GM23338 (cell line): ENCODE measurements around the gene OCA2. TPM values are rescaled to one million over a fixed set of nuclear protein-coding genes. Genes with fewer than 3 reads are reported as not detected.

ENCODE experiments used
- ATAC-seq: fragments of 200-7000 bp; cut with Tn5 transposase; 3 replicates; pipeline ENCODE4 v1.9.1; 2020
- DNase-seq: peaks from one replicate; pipeline ENCODE4 v3.0.0-alpha.2; 2015; ENCODE audit warnings: low spot score
- H2AFZ ChIP-seq: fragments of 200-600 bp; sonication (generic); 2 replicates; pipeline ENCODE4 v1.8.0; 2016; ENCODE audit warnings: antibody characterized with exemption, mild to moderate bottlenecking, moderate library complexity
- H3F3A ChIP-seq: fragments of 200-600 bp; sonication (generic); replicated peaks from 2 replicates; pipeline ENCODE4 v1.8.0; 2017; ENCODE audit warnings: antibody characterized with exemption, mixed run types, low read depth
- H3K27ac ChIP-seq: fragments of 200-600 bp; sonication (generic); 2 replicates; pipeline ENCODE4 v1.6.1; 2016; ENCODE audit warnings: low read depth
- H3K27me3 ChIP-seq: fragments of 200-600 bp; sonication (generic); 2 replicates; pipeline ENCODE4 v1.8.0; 2016; ENCODE audit warnings: mild to moderate bottlenecking, mixed run types, moderate library complexity; ENCODE audit not compliant: insufficient read depth
- H3K36me3 ChIP-seq: fragments of 200-600 bp; sonication (generic); 2 replicates; pipeline ENCODE4 v1.8.0; 2016; ENCODE audit warnings: mild to moderate bottlenecking; ENCODE audit not compliant: insufficient read depth
- H3K4me1 ChIP-seq: fragments of 200-600 bp; sonication (generic); 2 replicates; pipeline ENCODE4 v1.8.0; 2016; ENCODE audit warnings: mild to moderate bottlenecking, moderate library complexity; ENCODE audit not compliant: insufficient read depth
- H3K4me2 ChIP-seq: fragments of 200-600 bp; sonication (generic); 2 replicates; pipeline ENCODE4 v1.7.1; 2017; ENCODE audit warnings: mixed run types
- H3K4me3 ChIP-seq: fragments of 200-600 bp; sonication (generic); 2 replicates; pipeline ENCODE4 v1.6.1; 2016; ENCODE audit warnings: mixed run types
- H3K79me2 ChIP-seq: fragments of 200-600 bp; sonication (generic); replicated peaks from 2 replicates; pipeline ENCODE4 v1.8.0; 2017; ENCODE audit warnings: mild to moderate bottlenecking; ENCODE audit not compliant: insufficient read depth
- H3K9me2 ChIP-seq: fragments of 200-600 bp; sonication (generic); 2 replicates; pipeline ENCODE4 v1.8.0; 2017; ENCODE audit not compliant: insufficient read depth
- H4K20me1 ChIP-seq: fragments of 200-600 bp; sonication (generic); replicated peaks from 2 replicates; pipeline ENCODE4 v1.8.0; 2017; ENCODE audit warnings: mild to moderate bottlenecking; ENCODE audit not compliant: insufficient read depth
- H3K27ac Mint-ChIP-seq: 2 replicates; pipeline ENCODE4 v1.8.0; 2020; ENCODE audit warnings: inconsistent platforms, mild to moderate bottlenecking, moderate library complexity, mixed read lengths
- H3K27me3 Mint-ChIP-seq: 3 replicates; pipeline ENCODE4 v1.8.0; 2022; ENCODE audit warnings: low read depth, mild to moderate bottlenecking, moderate library complexity, mixed read lengths, inconsistent platforms; ENCODE audit not compliant: insufficient read depth, poor library complexity
- H3K36me3 Mint-ChIP-seq: 3 replicates; pipeline ENCODE4 v1.8.0; 2021; ENCODE audit warnings: low read depth, mild to moderate bottlenecking, inconsistent platforms, moderate library complexity, mixed read lengths
- H3K4me1 Mint-ChIP-seq: 3 replicates; pipeline ENCODE4 v1.8.0; 2020; ENCODE audit warnings: mild to moderate bottlenecking, inconsistent platforms, mixed read lengths
- H3K4me3 Mint-ChIP-seq: 3 replicates; pipeline ENCODE4 v1.8.0; 2021; ENCODE audit warnings: moderate library complexity, mild to moderate bottlenecking, inconsistent platforms, mixed read lengths
- H3K9me3 Mint-ChIP-seq: 3 replicates; pipeline ENCODE4 v1.8.0; 2020; ENCODE audit warnings: moderate library complexity, mild to moderate bottlenecking, inconsistent platforms, mixed read lengths
- EZH2 ChIP-seq: fragments of 200-600 bp; sonication (generic); IDR thresholded peaks from one replicate; pipeline ENCODE4 v1.8.0; 2017; ENCODE audit warnings: antibody characterized with exemption, mild to moderate bottlenecking, low read depth; ENCODE audit not compliant: unreplicated experiment
- JUNB ChIP-seq: IDR thresholded peaks from one replicate; pipeline ENCODE4 v1.6.1; 2016; ENCODE audit warnings: antibody characterized with exemption; ENCODE audit not compliant: unreplicated experiment
- NANOG ChIP-seq: IDR thresholded peaks from 2 replicates; pipeline ENCODE4 v1.6.1; 2016; ENCODE audit warnings: antibody characterized with exemption, borderline replicate concordance
- REST ChIP-seq: IDR thresholded peaks from one replicate; pipeline ENCODE4 v1.6.1; 2018; ENCODE audit warnings: antibody characterized with exemption; ENCODE audit not compliant: unreplicated experiment
- STAT1 ChIP-seq: IDR thresholded peaks from one replicate; pipeline ENCODE4 v1.6.1; 2016; ENCODE audit warnings: antibody characterized with exemption; ENCODE audit not compliant: unreplicated experiment
- ZNF114 ChIP-seq: fragments of 250-450 bp; sonication (Bioruptor Pico); IDR thresholded peaks from 2 replicates; pipeline ENCODE4 v1.5.0; 2020; ENCODE audit warnings: mild to moderate bottlenecking, moderate library complexity
- ZNF331 ChIP-seq: fragments of 250-450 bp; sonication (Bioruptor Pico); IDR thresholded peaks from 2 replicates; pipeline ENCODE4 v1.5.0; 2020; ENCODE audit warnings: low read depth, mild to moderate bottlenecking, moderate library complexity
- ZNF462 ChIP-seq: fragments of 250-450 bp; sonication (Bioruptor Pico); IDR thresholded peaks from 2 replicates; pipeline ENCODE4 v1.5.0; 2020; ENCODE audit warnings: mild to moderate bottlenecking, moderate library complexity
- polyA plus RNA-seq: library from polyadenylated mRNA; unstranded; fragments of >200 nt; fragmentation: Nextera tagmentation; extraction: Ambion mirVana; gene quantifications from 2 replicates; pipeline ENCODE4 v1.2.1, GENCODE V29; 2016
- total RNA-seq: library from RNA; depleted of rRNA; stranded (reverse); fragments of >200 nt; shearing (Covaris generic); gene quantifications from 2 replicates; pipeline ENCODE4 v1.2.3, GENCODE V29; 2014
- TF ChIP-seq, protein P1 (sequence below): IDR thresholded peaks from 2 replicates; pipeline ENCODE4 v1.6.1; 2016; ENCODE audit warnings: antibody characterized with exemption

OCA2 gene
- total and polyA plus RNA-seq, 2 experiments from 2014 or later = 0.40 to 0.69 TPM

DNA sequence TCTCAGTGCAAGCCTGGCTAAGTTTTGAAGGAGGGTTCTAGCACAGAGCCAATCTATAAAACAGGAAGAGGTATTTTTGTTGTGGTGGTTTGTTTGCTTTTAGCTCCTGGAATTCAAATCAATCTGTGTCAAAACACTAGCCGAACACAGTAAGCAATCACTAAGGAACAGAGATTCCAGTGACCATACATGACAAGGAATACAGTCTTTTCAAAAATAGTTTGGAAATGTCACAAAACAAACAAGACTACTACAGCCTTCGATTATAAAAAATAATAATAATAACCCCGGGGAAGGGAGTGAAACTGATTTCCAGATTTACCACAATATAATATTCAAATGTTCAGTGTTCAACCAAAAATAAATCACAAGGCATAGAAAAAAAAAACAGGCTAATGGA is 166.5 kb downstream of the OCA2 start (continued):
- TF ChIP-seq EZH2 (no peak), ZNF114 (CRISPR knock-in tag) (no peak), JUNB (no peak), ZNF462 (CRISPR knock-in tag) (no peak), ZNF331 (CRISPR knock-in tag) (no peak), NANOG (no peak)
- TF ChIP-seq, protein P1, sequence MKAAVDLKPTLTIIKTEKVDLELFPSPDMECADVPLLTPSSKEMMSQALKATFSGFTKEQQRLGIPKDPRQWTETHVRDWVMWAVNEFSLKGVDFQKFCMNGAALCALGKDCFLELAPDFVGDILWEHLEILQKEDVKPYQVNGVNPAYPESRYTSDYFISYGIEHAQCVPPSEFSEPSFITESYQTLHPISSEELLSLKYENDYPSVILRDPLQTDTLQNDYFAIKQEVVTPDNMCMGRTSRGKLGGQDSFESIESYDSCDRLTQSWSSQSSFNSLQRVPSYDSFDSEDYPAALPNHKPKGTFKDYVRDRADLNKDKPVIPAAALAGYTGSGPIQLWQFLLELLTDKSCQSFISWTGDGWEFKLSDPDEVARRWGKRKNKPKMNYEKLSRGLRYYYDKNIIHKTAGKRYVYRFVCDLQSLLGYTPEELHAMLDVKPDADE = no peak

GRCh38 chr15:27928386-27928785 is 170.7 kb downstream of the OCA2 start:
- Histone ChIP-seq H2AFZ (no peak overlapping the region), H3K27me3 (no peaks in the 10 kb centered on the region), H3K79me2 (no peaks in the 10 kb centered on the region), H4K20me1 (no peaks in the 10 kb centered on the region), H3K27ac (no peak overlapping the region), H3K9me2 (no peaks in the 10 kb centered on the region), H3F3A (no peaks in the 10 kb centered on the region), H3K36me3 (no peaks in the 10 kb centered on the region), H3K4me3 (no peak overlapping the region), H3K4me1 (no peaks in the 10 kb centered on the region), H3K4me2 (no peak overlapping the region)
- peaks cover 2% of the 10 kb centered on the region for H3K27me3 Mint-ChIP-seq
- peaks cover 10% of the 10 kb centered on the region for H3K36me3 Mint-ChIP-seq
- H3K9me3 Mint-ChIP-seq = peaks cover 22% of the 10 kb centered on the region
- H3K27ac Mint-ChIP-seq = no peak overlapping the region
- DNase-seq (no peak), ATAC-seq (peak; percentile 32; the same call in 1 of the 3 replicates)
- no peak overlapping the region for H3K4me3 Mint-ChIP-seq
- H3K4me1 Mint-ChIP-seq = no peaks in the 10 kb centered on the region
- no peak for TF ChIP-seq STAT1
- TF ChIP-seq, protein P1 = no peak
- no peak for TF ChIP-seq NANOG
- no peak for TF ChIP-seq JUNB
- no peak for TF ChIP-seq REST
